ENCODE results near the gene C1QA.
"Not testable (repeated sequence)": the region's sequence is repeated elsewhere in the genome, so short reads cannot be mapped to it uniquely, and the experiment has no call there.

The C1QA gene

GRCh38 chr1:22673486-22674409 is 37.3 kb downstream of the C1QA start:
- no peak for DNase-seq (ENCODE audit: low read depth)

- no peak for DNase-seq (ENCODE audit: low read depth)
Measured at GRCh38 chr1:22674410-22674749, 38.0 kb downstream of the C1QA start.

GRCh38 chr1:22676151-22676550 is 39.7 kb downstream of the C1QA start:
- not testable (repeated sequence) for DNase-seq (ENCODE audit: low read depth)

GRCh38 chr1:22676916-22677583 is 40.6 kb downstream of the C1QA start:
- no peak for DNase-seq (ENCODE audit: low read depth)

GRCh38 chr1:22677931-22678896 is 41.8 kb downstream of the C1QA start:
- no peak for DNase-seq (ENCODE audit: low read depth)

GRCh38 chr1:22680726-22681125 is 44.3 kb downstream of the C1QA start:
- no peak for DNase-seq (ENCODE audit: low read depth)

GRCh38 chr1:22681556-22682276 is 45.3 kb downstream of the C1QA start:
- DNase-seq (ENCODE audit: low read depth) = no peak

GRCh38 chr1:22683547-22683946 is 47.1 kb downstream of the C1QA start:
- DNase-seq (ENCODE audit: low read depth) = no peak

GRCh38 chr1:22685591-22686059 is 49.2 kb downstream of the C1QA start:
- no peak for DNase-seq (ENCODE audit: low read depth)

- no peak for DNase-seq (ENCODE audit: low read depth)
Measured at GRCh38 chr1:22687191-22687590, 50.8 kb downstream of the C1QA start.

- no peak for DNase-seq (ENCODE audit: low read depth)
Measured at GRCh38 chr1:22688466-22688865, 52.0 kb downstream of the C1QA start.
